Transverse colon (tissue), 4 donors: ENCODE results near the gene PTH2. TPM values are rescaled to one million over a fixed set of nuclear protein-coding genes. Genes with fewer than 3 reads are reported as not detected.

Experiments
- DNase-seq: peaks from one replicate; pipeline ENCODE4 v3.0.0-alpha.2; 2019
- H3K27ac ChIP-seq, 4 donors: fragments of 200-600 bp; sonication (generic); 2 replicates each; pipeline ENCODE4 v1.5.1; 2016 to 2018; ENCODE audit warnings: inconsistent platforms in 4 of 4
- H3K27me3 ChIP-seq: fragments of 200-600 bp; sonication (generic); 2 replicates; pipeline ENCODE4 v1.5.1; 2017; ENCODE audit warnings: inconsistent platforms
- H3K36me3 ChIP-seq, 4 donors: fragments of 200-600 bp; sonication (generic); 2 replicates each; pipeline ENCODE4 v1.5.1; 2017 to 2019; ENCODE audit warnings: inconsistent platforms in 4 of 4
- H3K4me1 ChIP-seq, 4 donors: fragments of 200-600 bp; sonication (generic); 2 replicates each; pipeline ENCODE4 v1.5.1; 2017 to 2020; ENCODE audit warnings: inconsistent platforms in 4 of 4
- H3K4me3 ChIP-seq, 4 donors: fragments of 200-600 bp; sonication (generic); 1 replicate in 1 of 4; 2 replicates in 3 of 4; pipeline versions ENCODE4 v1.5.1 to v1.6.1; 2017 to 2019; ENCODE audit warnings: inconsistent platforms in 4 of 4
- H3K9me3 ChIP-seq, 2 donors: fragments of 200-600 bp; sonication (generic); 2 replicates each; pipeline ENCODE4 v1.5.1; 2017 to 2019; ENCODE audit warnings: inconsistent platforms in 2 of 2
- EP300 ChIP-seq: sonication (generic); formaldehyde crosslinking; IDR thresholded peaks from one replicate; pipeline ENCODE4 v1.6.1; 2017; ENCODE audit warnings: antibody characterized with exemption, low read depth
- POLR2A ChIP-seq: fragments of 450-650 bp; IDR thresholded peaks from one replicate; pipeline ENCODE4 v1.6.1; 2016; ENCODE audit warnings: antibody characterized with exemption, mild to moderate bottlenecking, moderate library complexity
- POLR2AphosphoS5 ChIP-seq, 3 donors: sonication (generic); formaldehyde crosslinking; IDR thresholded peaks; one replicate each; pipeline ENCODE4 v1.6.1; 2016; ENCODE audit warnings: antibody characterized with exemption in 3 of 3
- WGBS, 2 donors: methylation state at CpG; one replicate each; pipeline ENCODE4 v1.1.5; 2018; ENCODE audit warnings: low coverage in 1 of 2; 5-methylcytosine and 5-hydroxymethylcytosine counted together
- in situ Hi-C, 4 donors: fragments of 200-750 bp; cut with MboI; loops; one replicate each; pipeline versions ENCODE4 v1.15.0 to v1.15.1; 2017; ENCODE audit warnings: low sequenced_read_pairs in 3 of 4, low pct_ligation_motif_present in 1 of 4, low pct_unique_long_range_greater_than_20kb in 1 of 4
- intact Hi-C: fragments of 100-400 bp; cut with DNase I; formaldehyde crosslinking; loops from one replicate; pipeline ENCODE4 v1.15.1; 2023; ENCODE audit warnings: low total_unique reads
- total RNA-seq, 4 donors: library from RNA; depleted of rRNA; stranded (reverse); fragments of >200 nt; gene quantifications; one replicate each; pipeline ENCODE4 v1.1.0, GENCODE V29; 2016
- TF ChIP-seq, protein P1 (sequence below), 5 experiments: fragments of 200-600 bp in 3 of 5; fragments of 450-650 bp in 2 of 5; sonication (generic) in 3 of 5; IDR thresholded peaks; 1 replicate in 2 of 5; 2 replicates in 3 of 5; pipeline ENCODE4 v1.5.1; 2016 to 2017; ENCODE audit warnings: antibody characterized with exemption in 5 of 5, inconsistent platforms in 3 of 5, mild to moderate bottlenecking in 2 of 5, moderate library complexity in 1 of 5

Gene PTH2
- total RNA-seq, 4 donors from 2014 or later, result not detected

DNA sequence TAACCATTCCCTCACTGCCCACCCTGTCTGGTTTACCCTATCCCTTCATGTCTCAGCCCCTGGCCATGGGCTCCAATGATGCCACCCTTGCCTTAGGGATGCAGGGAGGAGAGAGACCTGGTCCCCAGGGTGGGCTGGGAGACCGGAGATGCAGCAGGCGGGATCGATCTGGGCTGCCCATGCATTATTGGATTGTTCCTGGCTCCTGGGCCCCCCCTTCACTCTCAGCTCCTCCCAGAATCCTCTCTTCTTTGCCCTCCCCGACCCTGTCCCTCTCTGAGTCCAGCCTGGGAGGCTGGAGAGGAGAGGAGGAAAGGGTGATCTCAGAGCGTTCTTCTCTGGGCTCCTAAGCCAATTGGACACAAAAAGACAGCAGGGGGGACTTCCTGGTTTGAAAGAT, 29.4 kb downstream of the PTH2 start:
- no peak for TF ChIP-seq POLR2AphosphoS5 (IDR thresholded peaks at IDR 0.05)
- TF ChIP-seq, protein P1, sequence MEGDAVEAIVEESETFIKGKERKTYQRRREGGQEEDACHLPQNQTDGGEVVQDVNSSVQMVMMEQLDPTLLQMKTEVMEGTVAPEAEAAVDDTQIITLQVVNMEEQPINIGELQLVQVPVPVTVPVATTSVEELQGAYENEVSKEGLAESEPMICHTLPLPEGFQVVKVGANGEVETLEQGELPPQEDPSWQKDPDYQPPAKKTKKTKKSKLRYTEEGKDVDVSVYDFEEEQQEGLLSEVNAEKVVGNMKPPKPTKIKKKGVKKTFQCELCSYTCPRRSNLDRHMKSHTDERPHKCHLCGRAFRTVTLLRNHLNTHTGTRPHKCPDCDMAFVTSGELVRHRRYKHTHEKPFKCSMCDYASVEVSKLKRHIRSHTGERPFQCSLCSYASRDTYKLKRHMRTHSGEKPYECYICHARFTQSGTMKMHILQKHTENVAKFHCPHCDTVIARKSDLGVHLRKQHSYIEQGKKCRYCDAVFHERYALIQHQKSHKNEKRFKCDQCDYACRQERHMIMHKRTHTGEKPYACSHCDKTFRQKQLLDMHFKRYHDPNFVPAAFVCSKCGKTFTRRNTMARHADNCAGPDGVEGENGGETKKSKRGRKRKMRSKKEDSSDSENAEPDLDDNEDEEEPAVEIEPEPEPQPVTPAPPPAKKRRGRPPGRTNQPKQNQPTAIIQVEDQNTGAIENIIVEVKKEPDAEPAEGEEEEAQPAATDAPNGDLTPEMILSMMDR (IDR thresholded peaks at IDR 0.05), result no peak
- TF ChIP-seq POLR2A, result no peak
- TF ChIP-seq EP300, result no peak
- DNase-seq, result no peak
- Histone ChIP-seq H3K27me3 (peaks cover 8% of the 10 kb centered on the region), H3K27ac (no peak overlapping the region), H3K9me3 (no peaks in the 10 kb centered on the region), H3K4me1 (peaks cover 0 to 3% (median 0%) of the 10 kb centered on the region in 4 donors), H3K4me3 (no peak overlapping the region), H3K36me3 (no peaks in the 10 kb centered on the region)
- 54% methylated on average over 5 of the region's 5 CpGs; no CpG with 5 or more reads in 1 of the 2 donors for WGBS, 2 donors
- intact Hi-C loops (loop anchor here (5.0 kb wide), 1 partner anchor 48 kb away; the partner anchor contains the start of gene SLC17A7), in situ Hi-C loops (loop anchor here in 3 of 4 donors (5.0 to 10.0 kb wide), 3 partner anchors 43 to 51 kb away; partner anchors contain the start of gene SLC17A7 (in 2 of the 3))

DNA sequence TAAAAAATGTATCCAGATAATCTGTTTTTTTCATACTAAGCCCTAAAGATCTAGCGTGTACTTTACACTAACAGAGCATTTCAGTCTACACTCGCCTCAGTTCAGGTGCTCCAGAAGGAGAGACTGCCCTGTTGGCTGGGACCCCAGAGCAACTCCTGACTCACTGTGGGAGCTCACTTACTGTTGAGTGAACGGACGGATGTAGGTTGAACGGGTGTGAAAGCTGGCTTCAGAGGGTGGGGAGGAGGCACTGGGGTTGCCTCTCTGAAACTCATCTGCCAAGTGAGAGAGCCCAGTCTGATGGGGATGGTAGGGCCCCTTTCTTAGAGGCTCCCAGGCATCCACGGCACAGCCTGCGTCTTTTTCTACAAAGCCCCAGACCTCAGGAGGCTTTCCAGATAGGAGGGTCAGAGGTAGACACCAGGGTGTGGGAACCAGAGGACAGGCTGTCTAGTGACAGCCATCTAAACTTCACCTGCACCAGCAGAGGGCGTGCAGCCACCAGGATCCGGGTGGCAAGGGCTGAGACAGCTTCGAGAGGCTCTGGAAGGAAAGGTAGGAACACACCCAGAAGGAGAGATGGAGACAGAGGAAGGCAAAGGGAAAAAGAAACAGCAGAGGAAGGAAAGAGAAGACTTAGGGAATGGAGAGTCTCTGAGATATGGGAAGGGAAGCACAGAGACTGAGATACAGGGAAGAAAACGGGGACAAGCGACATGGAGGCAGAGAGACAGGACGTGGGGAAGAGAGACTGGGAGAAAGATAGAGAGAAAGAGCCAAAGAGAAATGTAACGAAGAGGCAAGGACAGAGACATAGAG, 31.5 kb downstream of the PTH2 start:
- in situ Hi-C loops, result loop anchor here in 3 of 4 donors (5.0 to 10.0 kb wide), 3 partner anchors 46 to 53 kb away; partner anchors contain the start of gene SLC17A7 (in 2 of the 3)
- Histone ChIP-seq H3K36me3 (no peaks in the 10 kb centered on the region), H3K27ac (no peak overlapping the region), H3K27me3 (peaks cover 8% of the 10 kb centered on the region), H3K4me1 (peaks cover 0 to 3% (median 0%) of the 10 kb centered on the region in 4 donors), H3K9me3 (no peaks in the 10 kb centered on the region), H3K4me3 (no peak overlapping the region)
- DNase-seq, result peak; percentile 84
- 19 to 44% methylated on average over 6 to 13 of the region's 14 CpGs for WGBS, 2 donors
- no peak for TF ChIP-seq POLR2A
- TF ChIP-seq, protein P1 (IDR thresholded peaks at IDR 0.05), result peak; percentile 73 to 92 (median 79)
- intact Hi-C loops, result loop anchor here (5.0 kb wide), 1 partner anchor 51 kb away; the partner anchor contains the start of gene SLC17A7

DNA sequence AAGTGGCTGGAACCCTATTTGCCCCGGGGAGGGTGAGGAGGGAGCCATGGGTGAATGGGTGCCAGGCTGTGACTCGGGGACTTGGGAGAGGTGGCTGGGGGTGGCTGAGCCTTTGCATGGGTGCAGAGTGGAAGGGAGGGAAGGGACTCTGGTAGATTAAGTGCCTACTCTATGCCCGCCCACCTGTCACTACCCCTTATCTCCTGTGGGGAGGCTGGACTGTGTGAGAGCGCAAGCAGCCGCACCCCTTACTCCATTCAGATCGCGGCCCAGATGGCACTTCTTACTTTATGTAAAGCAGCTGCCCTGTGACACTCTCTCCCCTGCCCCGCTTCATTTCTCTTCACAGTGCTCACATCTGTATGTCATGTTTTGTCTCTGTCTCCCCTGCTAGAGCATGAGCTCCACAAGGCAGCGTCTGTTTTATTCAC, 32.3 kb downstream of the PTH2 start:
- peaks cover 0 to 3% (median 0%) of the 10 kb centered on the region in 4 donors for H3K4me1 ChIP-seq
- H3K9me3 ChIP-seq, result no peaks in the 10 kb centered on the region
- H3K36me3 ChIP-seq, result no peaks in the 10 kb centered on the region
- TF ChIP-seq POLR2A (no peak), EP300 (no peak), POLR2AphosphoS5 (IDR thresholded peaks at IDR 0.05) (no peak)
- TF ChIP-seq, protein P1 (IDR thresholded peaks at IDR 0.05), result no peak
- no peak for DNase-seq
- intact Hi-C loops (loop anchor here (5.0 kb wide), 1 partner anchor 51 kb away; the partner anchor contains the start of gene SLC17A7), in situ Hi-C loops (loop anchor here in 3 of 4 donors (5.0 to 10.0 kb wide), 3 partner anchors 46 to 54 kb away; partner anchors contain the start of gene SLC17A7 (in 2 of the 3))
- H3K27ac ChIP-seq, result no peak overlapping the region
- 38 to 88% methylated on average over 1 to 9 of the region's 9 CpGs for WGBS, 2 donors
- H3K4me3 ChIP-seq, result no peak overlapping the region
- H3K27me3 ChIP-seq, result peaks cover 8% of the 10 kb centered on the region
